CD4-positive, alpha-beta T cell treated with Interleukin-17A for 4 hours (primary cell): ENCODE measurements around the gene ITPR3.

Source experiments
- DNase-seq: peaks from one replicate; pipeline ENCODE4 v3.0.0-alpha.2; 2020; ENCODE audit warnings: mixed read lengths

Gene ITPR3

GRCh38 chr6:33688451-33689147 is 67.5 kb downstream of the ITPR3 start:
- DNase-seq = no peak

GRCh38 chr6:33689148-33689494 is 68.0 kb downstream of the ITPR3 start:
- DNase-seq = no peak

DNA sequence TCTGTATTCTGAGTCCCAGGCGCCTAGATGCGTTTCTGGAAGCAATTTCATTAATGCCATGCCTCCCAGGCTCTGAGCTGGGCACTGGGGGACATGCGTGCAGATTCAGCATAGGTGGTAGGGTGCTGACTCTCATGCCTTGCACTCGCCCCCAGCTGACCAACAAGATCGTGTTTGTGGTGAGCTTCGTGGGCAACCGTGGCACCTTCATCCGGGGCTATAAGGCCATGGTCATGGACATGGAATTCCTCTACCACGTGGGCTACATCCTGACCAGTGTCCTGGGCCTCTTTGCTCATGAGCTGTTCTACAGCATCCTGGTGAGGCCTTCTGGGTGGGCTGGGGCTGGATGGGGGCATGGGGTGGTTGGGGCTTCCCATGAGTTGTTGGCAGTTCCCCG is 68.8 kb downstream of the ITPR3 start:
- no peak for DNase-seq

DNA sequence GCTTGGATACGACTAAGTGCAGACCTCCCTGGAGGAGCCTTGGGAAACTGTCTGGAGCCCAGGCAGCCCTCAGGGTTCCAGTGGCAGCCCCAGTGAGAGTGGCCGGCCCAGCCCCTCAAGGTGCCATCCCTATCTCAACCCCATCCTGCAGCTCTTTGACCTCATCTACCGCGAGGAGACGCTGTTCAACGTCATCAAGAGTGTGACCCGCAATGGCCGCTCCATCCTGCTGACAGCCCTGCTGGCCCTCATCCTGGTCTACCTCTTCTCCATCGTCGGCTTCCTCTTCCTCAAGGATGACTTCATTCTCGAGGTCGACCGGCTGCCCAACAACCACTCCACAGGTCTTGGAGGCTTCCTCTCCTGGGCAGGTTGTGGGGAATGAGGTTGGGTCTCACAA is 69.6 kb downstream of the ITPR3 start:
- DNase-seq = no peak

DNA sequence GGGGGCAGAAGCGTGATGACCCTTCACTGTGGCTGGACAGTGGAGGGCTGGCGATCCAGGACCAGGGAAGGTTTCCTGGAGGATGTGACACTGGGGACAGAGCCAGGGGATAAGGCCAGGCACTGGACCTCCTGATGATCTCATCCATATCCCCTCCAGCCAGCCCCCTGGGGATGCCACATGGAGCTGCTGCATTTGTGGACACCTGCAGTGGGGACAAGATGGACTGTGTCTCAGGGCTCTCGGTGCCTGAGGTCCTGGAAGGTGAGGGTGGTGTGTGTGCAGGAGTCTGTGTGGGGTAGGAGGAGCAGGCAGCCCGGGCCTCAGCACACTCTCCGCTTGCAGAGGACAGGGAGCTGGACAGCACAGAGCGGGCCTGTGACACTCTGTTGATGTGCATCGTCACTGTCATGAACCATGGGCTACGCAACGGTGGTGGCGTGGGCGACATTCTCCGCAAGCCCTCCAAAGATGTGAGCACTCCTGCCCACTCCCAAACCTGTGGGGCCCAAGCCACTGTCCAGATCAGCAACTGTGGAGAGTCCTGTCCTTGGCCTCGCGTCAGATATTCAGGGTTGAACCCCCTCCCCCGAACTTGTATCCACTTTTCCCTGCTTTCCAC is 70.4 kb downstream of the ITPR3 start:
- DNase-seq = no peak

GRCh38 chr6:33692078-33692759 is 71.1 kb downstream of the ITPR3 start:
- no peak for DNase-seq

DNA sequence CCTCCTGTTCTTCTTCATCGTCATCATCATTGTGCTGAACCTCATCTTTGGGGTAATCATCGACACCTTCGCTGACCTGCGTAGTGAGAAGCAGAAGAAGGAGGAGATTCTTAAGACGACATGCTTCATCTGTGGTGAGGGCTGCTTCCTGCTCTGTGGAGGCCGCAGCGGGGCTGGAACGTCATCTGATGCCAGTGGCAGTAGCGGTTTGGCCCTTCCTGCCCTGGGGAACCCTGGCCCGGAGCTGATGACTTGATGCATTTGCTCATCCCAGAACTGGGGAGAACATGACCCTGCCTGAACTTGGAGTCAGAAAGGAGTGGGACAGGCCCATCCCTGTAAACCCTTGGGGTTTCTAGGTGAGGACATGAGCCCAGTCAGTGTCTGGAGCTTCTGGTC is 71.6 kb downstream of the ITPR3 start:
- peak; percentile 73 for DNase-seq

DNA sequence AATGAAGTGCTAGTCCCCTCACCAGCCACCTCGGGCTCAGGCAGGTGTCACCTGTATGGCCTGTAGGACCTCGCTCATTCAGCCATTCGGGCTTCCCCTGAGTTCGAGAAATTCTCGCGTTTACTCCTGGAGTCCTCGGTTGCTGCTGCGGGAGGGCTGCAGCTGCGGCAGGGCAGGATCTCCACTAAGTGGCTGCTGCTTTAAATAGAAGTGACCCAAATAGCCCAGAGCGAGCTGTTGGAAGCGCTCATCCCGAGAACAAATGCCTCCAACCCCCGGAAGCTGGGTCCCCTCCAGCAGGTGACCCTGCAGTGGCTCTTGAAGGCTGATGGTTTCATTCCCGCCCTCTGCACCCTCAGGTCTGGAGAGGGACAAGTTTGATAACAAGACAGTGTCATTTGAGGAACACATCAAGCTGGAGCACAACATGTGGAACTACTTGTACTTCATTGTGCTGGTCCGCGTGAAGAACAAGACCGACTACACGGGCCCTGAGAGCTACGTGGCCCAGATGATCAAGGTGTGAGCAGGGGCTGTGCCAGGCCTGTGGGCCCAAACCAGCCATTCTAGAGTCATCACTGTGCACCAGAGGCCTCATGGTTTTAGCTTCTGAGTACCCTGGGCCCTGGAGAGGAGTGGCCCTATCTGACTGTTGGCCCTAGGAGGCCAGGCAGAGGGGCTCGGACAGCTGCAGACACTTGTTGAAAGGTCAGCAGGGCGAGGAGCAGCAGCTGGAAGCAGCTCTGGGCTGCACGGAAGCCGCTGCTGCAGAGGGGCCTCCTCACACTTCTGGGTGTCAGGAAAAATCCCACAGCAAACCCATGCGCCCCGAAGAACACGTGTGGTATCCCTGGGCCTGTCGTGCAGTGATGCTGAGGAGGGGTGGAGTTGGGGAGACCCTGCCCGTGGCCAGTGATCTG is 72.3 kb downstream of the ITPR3 start:
- no peak for DNase-seq

DNA sequence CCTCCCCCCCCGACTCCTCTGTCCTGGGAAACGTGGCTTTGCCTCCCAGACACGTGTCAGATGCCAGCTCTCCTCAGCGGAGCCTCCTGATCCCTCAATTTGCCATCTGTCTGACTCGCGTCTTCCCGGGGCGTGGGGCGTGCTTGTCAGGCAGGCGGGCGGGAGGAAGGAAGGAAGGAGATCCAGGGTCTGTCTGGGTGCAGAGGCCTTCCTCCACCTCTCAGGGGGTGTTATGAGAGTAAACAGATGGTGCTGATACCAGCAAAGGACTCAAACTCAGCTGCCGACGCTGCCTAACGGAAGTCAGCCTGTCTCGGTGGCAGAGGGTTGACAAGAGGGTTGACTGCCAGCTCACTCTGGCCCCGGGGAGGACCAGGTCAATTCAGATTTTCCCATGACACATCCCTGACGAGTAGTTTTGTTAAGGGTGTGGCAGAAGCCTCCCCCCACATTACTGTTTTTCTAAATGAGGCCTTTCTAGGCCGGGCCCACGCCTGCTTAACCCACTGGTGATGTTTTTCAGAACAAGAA is 73.3 kb downstream of the ITPR3 start:
- peak; percentile 80 for DNase-seq

DNA sequence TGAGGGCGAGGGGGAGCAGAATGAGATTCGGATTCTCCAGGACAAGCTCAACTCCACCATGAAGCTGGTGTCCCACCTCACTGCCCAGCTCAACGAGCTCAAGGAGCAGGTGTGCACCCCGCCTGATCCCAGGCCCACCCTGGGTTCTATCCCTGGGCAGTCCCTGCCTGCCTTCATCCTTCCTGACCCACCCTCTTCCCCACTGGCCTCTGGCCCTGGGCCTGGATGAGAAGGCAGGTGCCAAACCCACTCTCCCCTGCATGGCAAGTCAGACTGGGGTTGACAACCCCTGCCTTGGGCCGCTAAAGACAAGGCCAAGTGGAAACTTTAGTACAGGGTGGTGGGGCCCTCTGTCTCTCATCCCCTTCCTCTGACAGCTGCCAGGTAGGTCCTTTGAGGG is 73.9 kb downstream of the ITPR3 start:
- no peak for DNase-seq

GRCh38 chr6:33695451-33695887 is 74.3 kb downstream of the ITPR3 start:
- DNase-seq = no peak

- DNase-seq = no peak
These were observed 75.0 kb downstream of the ITPR3 start for GRCh38 chr6:33696076-33696475.

DNA sequence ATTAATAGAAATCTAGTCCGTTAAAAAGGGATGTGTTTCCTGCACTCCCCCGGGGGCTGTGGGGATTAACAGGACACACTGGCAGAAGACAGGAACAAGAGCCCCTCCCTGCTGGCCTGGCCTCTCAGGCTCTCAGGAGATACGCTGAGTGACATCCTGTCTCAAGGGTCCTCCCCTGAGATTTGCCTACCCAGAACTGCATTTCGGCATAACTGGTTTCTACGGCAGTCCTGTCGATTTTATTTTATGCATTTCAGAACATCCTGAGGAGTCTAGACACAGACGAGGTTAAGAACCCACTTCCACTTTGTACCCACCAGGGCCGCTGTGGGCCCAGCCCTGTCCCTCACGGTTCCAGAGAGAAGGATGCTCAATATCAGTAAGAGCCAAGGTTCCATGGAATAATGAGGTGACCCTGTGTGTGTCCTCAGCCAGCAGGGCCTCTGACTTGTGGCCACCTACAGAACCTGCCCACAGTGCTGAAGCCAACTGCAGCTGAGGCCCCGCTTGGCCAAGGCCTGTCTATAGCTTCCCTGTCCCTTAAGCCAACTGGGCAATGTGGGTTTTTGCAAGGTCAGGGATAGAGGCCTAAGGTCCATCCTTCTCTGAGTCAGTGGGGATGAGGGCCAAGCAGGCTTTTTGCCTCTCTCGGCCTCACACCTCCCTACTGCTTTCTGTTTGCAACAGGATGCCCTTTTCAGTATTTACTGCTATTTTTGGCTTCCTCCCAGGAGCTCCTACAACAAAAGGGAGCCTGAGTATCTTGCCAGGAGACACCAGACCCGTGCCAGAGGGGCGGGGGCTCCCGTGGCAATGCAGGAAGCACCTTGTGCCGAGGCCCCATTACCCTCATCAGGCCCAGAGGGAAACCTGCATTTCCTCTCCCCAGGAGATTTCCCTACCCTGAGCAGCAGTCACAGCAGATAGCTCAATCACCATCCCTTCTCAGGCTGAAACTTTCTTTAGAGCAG is 75.7 kb downstream of the ITPR3 start:
- peak; percentile 66 for DNase-seq

DNA sequence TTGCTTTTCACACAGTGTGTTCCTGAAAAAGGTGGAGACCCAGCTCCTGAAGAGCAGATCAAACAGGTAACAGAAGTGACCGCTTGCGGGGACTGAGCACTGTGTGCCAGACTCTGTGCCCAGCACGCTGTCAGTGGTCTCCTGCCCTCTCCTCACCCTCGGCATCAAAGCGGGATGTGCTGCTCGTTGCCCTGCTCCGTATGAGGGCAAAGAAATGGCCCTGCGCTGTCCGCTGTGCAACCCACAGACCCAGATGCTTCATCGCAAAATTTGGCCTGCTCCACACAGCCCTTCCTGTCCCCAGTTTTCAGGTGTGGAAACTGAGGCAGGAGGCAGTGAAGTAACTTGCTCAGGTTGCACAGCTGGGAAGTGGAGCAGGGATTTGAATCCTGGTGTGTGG is 76.7 kb downstream of the ITPR3 start:
- DNase-seq = no peak

- DNase-seq = peak; percentile 34
These were observed 77.4 kb downstream of the ITPR3 start for GRCh38 chr6:33698494-33698893.

GRCh38 chr6:33699131-33699530 is 78.0 kb downstream of the ITPR3 start:
- DNase-seq = no peak

DNA sequence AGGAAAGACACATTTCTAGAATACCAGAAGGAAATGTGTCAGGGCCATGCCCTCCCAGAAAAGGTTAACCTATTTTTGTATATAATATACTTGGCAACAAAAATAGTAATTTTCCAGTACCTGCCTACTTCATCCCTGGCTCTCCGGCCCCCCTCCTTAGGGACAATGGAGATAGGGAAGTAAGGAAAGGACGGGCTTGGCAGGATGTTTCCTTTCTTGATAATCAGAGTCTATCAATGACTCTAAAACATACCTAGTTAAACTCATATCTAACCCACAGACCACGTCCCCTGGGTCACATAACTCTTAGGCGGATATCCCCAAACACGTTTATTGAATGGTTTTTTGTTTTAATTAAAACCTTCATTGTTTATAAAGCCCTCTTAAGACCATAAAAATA is 78.6 kb downstream of the ITPR3 start:
- DNase-seq = no peak

GRCh38 chr6:33700391-33701050 is 79.4 kb downstream of the ITPR3 start:
- peak; percentile 85 for DNase-seq

DNA sequence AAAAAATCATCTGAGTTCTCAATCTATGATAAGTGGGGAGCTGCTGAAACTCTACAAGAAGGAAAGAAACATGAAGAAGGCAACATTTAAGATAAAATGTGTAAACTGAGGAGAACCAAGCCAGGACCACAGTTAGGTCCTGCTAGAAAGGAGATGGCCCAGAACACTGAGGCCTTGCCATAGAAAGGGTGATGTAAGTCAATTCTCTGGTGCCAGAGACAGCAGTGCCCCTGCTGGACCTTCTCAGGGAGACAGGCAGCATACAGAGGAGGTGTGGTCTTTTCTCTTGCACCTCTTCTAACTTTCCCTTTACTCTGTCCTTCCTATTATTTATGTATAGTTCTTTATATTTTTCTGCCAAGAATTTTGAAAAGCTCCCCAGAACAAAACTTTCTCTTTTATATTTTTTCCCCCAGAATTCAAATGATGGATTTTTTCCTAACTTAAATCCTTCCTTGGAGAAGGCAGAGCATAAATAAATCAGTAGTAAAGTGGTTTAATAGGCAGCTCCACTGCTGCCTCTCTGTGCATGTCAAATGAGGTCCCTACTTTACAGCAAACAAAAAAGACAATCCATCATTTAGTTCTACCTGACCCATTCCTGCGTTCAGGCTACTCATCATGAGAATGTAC is 81.3 kb downstream of the ITPR3 start:
- peak; percentile 33 for DNase-seq

- no peak for DNase-seq
These were observed 83.3 kb downstream of the ITPR3 start for GRCh38 chr6:33704215-33705066.
